Endothelial cell of umbilical vein (primary cell): ENCODE measurements around the gene HTATSF1. TPM values are rescaled to one million over a fixed set of nuclear protein-coding genes. Genes with fewer than 3 reads are reported as not detected.

Experiments
- BruUV-seq: library from RNA; stranded (reverse); fragments of 400-500 nt; replicated peaks from 2 replicates; lab custom pipeline; 2021; lab: Mats Ljungman, UMichigan
- CTCF ChIA-PET: fragments of 300-600, 350-600 bp; sonication (Branson Sonifier 250); formaldehyde crosslinking; loops from one replicate; lab custom pipeline; 2021; ENCODE audit warnings: antibody characterized with exemption, inconsistent platforms; lab: Charles Lee
- POLR2A ChIA-PET: fragments of 300-600, 350-600 bp; sonication (Branson Sonifier 250); formaldehyde crosslinking; loops from one replicate; lab custom pipeline; 2021; ENCODE audit warnings: antibody characterized with exemption, inconsistent platforms; lab: Charles Lee
- DNase-seq: peaks from one replicate; pipeline ENCODE4 v3.0.0-alpha.2; 2011; ENCODE audit warnings: low read depth, low spot score
- FAIRE-seq: peaks from 2 replicates; lab custom pipeline; 2011; peaks lifted over from hg19 to GRCh38; lab: Jason Lieb, UNC
- H2AFZ ChIP-seq: 2 replicates; pipeline ENCODE4 v1.6.0; 2012; ENCODE audit warnings: low read depth, low read length, control low read depth, inconsistent platforms
- H3K27ac ChIP-seq: 2 replicates; pipeline ENCODE4 v1.5.1; 2011; ENCODE audit warnings: low read depth, mild to moderate bottlenecking, control low read depth, low read length, moderate library complexity; ENCODE audit not compliant: insufficient read depth
- H3K27me3 ChIP-seq, 2 experiments: 2 replicates each; pipeline versions ENCODE4 v1.6.0 to v1.6.1; 2011; ENCODE audit warnings: low read length in 2 of 2, mixed read lengths in 1 of 2; ENCODE audit not compliant: control insufficient read depth in 2 of 2, insufficient read depth in 2 of 2
- H3K36me3 ChIP-seq, 2 experiments: 2 replicates in 1 of 2; 3 replicates in 1 of 2; pipeline ENCODE4 v1.5.1; 2011; ENCODE audit warnings: low read length in 2 of 2, mild to moderate bottlenecking in 1 of 2, moderate library complexity in 1 of 2; ENCODE audit not compliant: control insufficient read depth in 2 of 2, insufficient read depth in 2 of 2; ENCODE audit errors: extremely low read depth in 1 of 2
- H3K4me1 ChIP-seq: 3 replicates; pipeline ENCODE4 v1.5.1; 2011; ENCODE audit warnings: mild to moderate bottlenecking, low read length; ENCODE audit not compliant: control insufficient read depth, insufficient read depth; ENCODE audit errors: extremely low read depth
- H3K4me2 ChIP-seq: 2 replicates; pipeline ENCODE4 v1.6.1; 2011; ENCODE audit warnings: low read length, control low read depth, mixed read lengths; ENCODE audit not compliant: insufficient read depth
- H3K4me3 ChIP-seq, 3 experiments: fragments of 200-600 bp in 1 of 3; sonication (generic), shearing (Covaris generic) in 1 of 3; replicated peaks in 1 of 3; 2 replicates each; pipeline ENCODE4 v1.5.1; 2011 to 2016; ENCODE audit warnings: control low read depth in 3 of 3, low read length in 3 of 3, mild to moderate bottlenecking in 2 of 3, inconsistent platforms in 1 of 3, low read depth in 1 of 3, moderate library complexity in 1 of 3; ENCODE audit not compliant: insufficient read depth in 1 of 3
- H3K79me2 ChIP-seq: 2 replicates; pipeline ENCODE4 v1.6.0; 2012; ENCODE audit warnings: low read length, inconsistent platforms; ENCODE audit not compliant: control insufficient read depth, insufficient read depth
- H3K9ac ChIP-seq: replicated peaks from 2 replicates; pipeline ENCODE3; 2011; ENCODE audit warnings: low read length, control low read depth; ENCODE audit not compliant: insufficient read depth; ENCODE audit errors: extremely low read depth
- H3K9me1 ChIP-seq: replicated peaks from 3 replicates; pipeline ENCODE4 v1.6.0; 2011; ENCODE audit warnings: mild to moderate bottlenecking, low read length; ENCODE audit not compliant: control insufficient read depth, insufficient read depth; ENCODE audit errors: extremely low read depth
- H3K9me3 ChIP-seq: replicated peaks from 2 replicates; pipeline ENCODE4 v1.5.1; 2012; ENCODE audit warnings: low read length, inconsistent platforms; ENCODE audit not compliant: control insufficient read depth, insufficient read depth
- H4K20me1 ChIP-seq: replicated peaks from 2 replicates; pipeline ENCODE3; 2011; ENCODE audit warnings: mild to moderate bottlenecking, low read length; ENCODE audit not compliant: control insufficient read depth, insufficient read depth; ENCODE audit errors: extremely low read depth
- CTCF ChIP-seq, 2 donors: IDR thresholded peaks; 1 replicate in 1 of 2; 2 replicates in 1 of 2; pipeline ENCODE4 v1.5.1; 2011; ENCODE audit warnings: low read length in 2 of 2, mild to moderate bottlenecking in 2 of 2, moderate library complexity in 2 of 2, control low read depth in 1 of 2, inconsistent platforms in 1 of 2, low read depth in 1 of 2; ENCODE audit not compliant: insufficient read depth in 1 of 2; ENCODE audit errors: extremely low read depth in 1 of 2
- EZH2 ChIP-seq: IDR thresholded peaks from 2 replicates; pipeline ENCODE4 v1.6.1; 2012; ENCODE audit warnings: borderline replicate concordance, low read depth, mild to moderate bottlenecking, moderate library complexity, low read length, inconsistent platforms; ENCODE audit not compliant: severe bottlenecking
- FOS ChIP-seq: IDR thresholded peaks from 2 replicates; pipeline ENCODE4 v1.6.1; 2011; ENCODE audit warnings: mild to moderate bottlenecking, low read length, moderate library complexity, borderline replicate concordance; ENCODE audit not compliant: insufficient read depth
- GATA2 ChIP-seq: IDR thresholded peaks from 2 replicates; pipeline ENCODE4 v1.7.0; 2011; ENCODE audit warnings: low read depth, mild to moderate bottlenecking, moderate library complexity, mixed read lengths, low read length; ENCODE audit not compliant: insufficient read length, insufficient read depth
- JUN ChIP-seq: IDR thresholded peaks from 2 replicates; pipeline ENCODE4 v1.6.1; 2011; ENCODE audit warnings: borderline replicate concordance, low read depth; ENCODE audit not compliant: insufficient read length, insufficient read depth
- MAX ChIP-seq: IDR thresholded peaks from 2 replicates; pipeline ENCODE4 v1.6.1; 2011; ENCODE audit not compliant: insufficient read depth, insufficient read length
- MYC ChIP-seq: IDR thresholded peaks from one replicate; pipeline ENCODE4 v1.6.1; 2011; ENCODE audit warnings: mild to moderate bottlenecking, low read depth, low read length
- POLR2A ChIP-seq: IDR thresholded peaks from 2 replicates; pipeline ENCODE4 v1.6.1; 2012; ENCODE audit warnings: low read depth, mild to moderate bottlenecking, control low read depth, low read length
- POLR2AphosphoS5 ChIP-seq: IDR thresholded peaks from 2 replicates; pipeline ENCODE4 v1.6.1; 2012; ENCODE audit warnings: low read depth, mild to moderate bottlenecking, control low read depth, low read length, moderate library complexity; ENCODE audit not compliant: insufficient read depth
- dilution Hi-C: fragments of 300-500 bp; cut with MboI; formaldehyde crosslinking; loops from one replicate; pipeline ENCODE4 v1.15.0; 2019; ENCODE audit warnings: low sequenced_read_pairs; ENCODE audit not compliant: extremely low pct_ligation_motif_present
- intact Hi-C: fragments of 100-400 bp; cut with micrococcal nuclease; formaldehyde crosslinking; loops from one replicate; pipeline ENCODE4 v1.10.0; 2022
- polyA plus RNA-seq, 4 experiments: library from polyadenylated mRNA; depleted of rRNA in 3 of 4; stranded (reverse) in 3 of 4; unstranded in 1 of 4; fragments of >200 nt; gene quantifications; 2 replicates each; pipeline versions ENCODE4 v1.2.1 to v1.2.3, GENCODE V29; 2011 to 2012; ENCODE audit warnings: missing spikeins in 1 of 4
- total RNA-seq: library from RNA; stranded (reverse); gene quantifications from 2 replicates; pipeline ENCODE4 v1.2.3, GENCODE V29; 2021

HTATSF1 gene
- total and polyA plus RNA-seq, 2 donors (not counting 3 experiments of a cell fraction or from before 2014, with no cell fraction given): 1.0 to 31.1 TPM

- H3K27me3 ChIP-seq: no peaks in the 10 kb centered on the region
- no peaks in the 10 kb centered on the region for H3K36me3 ChIP-seq
- FAIRE-seq (no peak), DNase-seq (no peak)
- no peaks in the 10 kb centered on the region for H3K9me3 ChIP-seq
- H3K9me1 ChIP-seq: no peaks in the 10 kb centered on the region
- intact Hi-C loops (no loop called here), dilution Hi-C loops (no loop called here)
- POLR2A ChIA-PET: no interaction called here
- H3K4me2 ChIP-seq: no peak within 1 kb of the TSS
- no peak within 1 kb of the TSS for H3K27ac ChIP-seq
- H3K4me3 ChIP-seq: no peak within 1 kb of the TSS
- H3K79me2 ChIP-seq: no peaks in the 10 kb centered on the region
- TF ChIP-seq JUN: no peak
- no peak for TF ChIP-seq MAX
- no peak for TF ChIP-seq FOS
- TF ChIP-seq POLR2AphosphoS5: no peak
- no peak for TF ChIP-seq EZH2
- no peak for TF ChIP-seq POLR2A
- no peak for TF ChIP-seq MYC
- TF ChIP-seq CTCF (IDR thresholded peaks at IDR 0.05; ENCODE audit: extremely low read depth in 1 of 2, insufficient read depth in 1 of 2, low read depth in 1 of 2, low read length in 2 of 2): no peak
- TF ChIP-seq GATA2: no peak
- BruUV-seq: no TSS peak
- no peaks in the 10 kb centered on the region for H4K20me1 ChIP-seq
- CTCF ChIA-PET: no interaction called here
- H3K9ac ChIP-seq: no peak within 1 kb of the TSS
- H2AFZ ChIP-seq: no peak within 1 kb of the TSS
- no peaks in the 10 kb centered on the region for H3K4me1 ChIP-seq
Observed at GRCh38 chrX:136531951-136532350, 34.6 kb downstream of the HTATSF1 start, which contains the start of gene VGLL1. Gene VGLL1 (plus strand): TSS chrX:136532215. CDS start chrX:136536021, 3,806 bp downstream.
